Heart right ventricle (tissue), 16 donors: Measurements from ENCODE around the gene SLC43A2. TPM values are rescaled to one million over a fixed set of nuclear protein-coding genes. Genes with fewer than 3 reads are reported as not detected.
"Not testable (repeated sequence)": the region's sequence is repeated elsewhere in the genome, so short reads cannot be mapped to it uniquely, and the experiment has no call there.

Experiments used
- ATAC-seq, 8 donors: fragments of 200-7000 bp; cut with Tn5 transposase; one replicate each; pipeline ENCODE4 v1.9.1; 2020; ENCODE audit warnings: mild to moderate bottlenecking in 8 of 8, moderate library complexity in 8 of 8, moderate number of reproducible peaks in 1 of 8
- DNase-seq, 2 donors: peaks; one replicate each; pipeline ENCODE4 v3.0.0-alpha.2; 2020
- H3K27ac ChIP-seq, 10 donors: fragments of 200-600 bp; sonication (generic) in 2 of 10; one replicate each; pipeline versions ENCODE4 v1.5.0 to v1.8.0; 2020 to 2022; ENCODE audit warnings: mild to moderate bottlenecking in 3 of 10
- H3K27me3 ChIP-seq, 7 donors: fragments of 200-600 bp; one replicate each; pipeline ENCODE4 v1.8.0; 2021 to 2022; ENCODE audit warnings: mild to moderate bottlenecking in 2 of 7
- H3K36me3 ChIP-seq, 9 donors: fragments of 200-600 bp; sonication (generic) in 1 of 9; one replicate each; pipeline versions ENCODE4 v1.5.0 to v1.8.0; 2020 to 2022; ENCODE audit warnings: mild to moderate bottlenecking in 2 of 9
- H3K4me1 ChIP-seq, 9 donors: fragments of 200-600 bp; sonication (generic) in 1 of 9; one replicate each; pipeline versions ENCODE4 v1.5.0 to v1.8.0; 2020 to 2022; ENCODE audit warnings: mild to moderate bottlenecking in 4 of 9
- H3K4me3 ChIP-seq, 10 donors: fragments of 200-600 bp; sonication (generic) in 2 of 10; one replicate each; pipeline versions ENCODE4 v1.5.0 to v1.8.0; 2020 to 2022; ENCODE audit warnings: mild to moderate bottlenecking in 7 of 10, moderate library complexity in 2 of 10
- H3K9me3 ChIP-seq, 11 donors: fragments of 200-600 bp in 10 of 11; sonication (generic) in 2 of 11; one replicate each; pipeline versions ENCODE4 v1.5.0 to v1.8.0; 2013 to 2022; ENCODE audit warnings: mild to moderate bottlenecking in 2 of 11, control low read depth in 1 of 11, moderate library complexity in 1 of 11
- WGBS, 2 donors: extraction: QIAGEN DNeasy Blood & Tissue Kit; methylation state at CpG; one replicate each; pipeline ENCODE4 v1.1.7; 2013; ENCODE audit warnings: inconsistent platforms in 1 of 2; 5-methylcytosine and 5-hydroxymethylcytosine counted together
- intact Hi-C, 10 donors: fragments of 100-400 bp; cut with DNase I; formaldehyde crosslinking; loops; one replicate each; pipeline versions ENCODE4 v1.11.1 to v1.14.2; 2022
- polyA plus RNA-seq, 2 donors: library from polyadenylated mRNA; stranded (reverse); fragments of 200-250 nt; gene quantifications; one replicate each; pipeline ENCODE4 v1.2.3, GENCODE V29; 2013
- total RNA-seq, 10 donors: library from RNA; stranded (reverse); fragmentation: NEBNext Ultra II Directional in 3 of 10; extraction: Animal tissue kit (Norgen Biotek cat#: 25700) in 3 of 10; gene quantifications; one replicate each; pipeline versions ENCODE4 v1.2.1 to v1.2.4, GENCODE V29; 2021 to 2023
- TF ChIP-seq, protein P1 (sequence below), 9 donors: fragments of 200-600 bp; sonication (generic) in 2 of 9; IDR thresholded peaks; one replicate each; pipeline versions ENCODE4 v1.5.0 to v1.8.0; 2021 to 2022; ENCODE audit warnings: antibody characterized with exemption in 9 of 9, mild to moderate bottlenecking in 5 of 9, moderate library complexity in 1 of 9
- donor health status: Arrhythmogenic right ventricular cardiomyopathy.
- donor health status: ischemic (EF 13 %, LVEDD 7.1; RV severe dilation, severe dysfunction).
- donor health status: healthy with polysubstance abuse.
- donor health status: DM: no; HTN: yes; CAD: no.
- donor health status: DM: no; HTN: no; CAD: no.
- donor health status: ischemic (EF 25% LVEDD 6.9; RV normal size, moderate dysfunction).
- donor health status: ischemic (EF 25% LVEDD 5.7; RV mildly dilated, moderate dysfunction).
- donor health status: healthy.
- donor health status: DM: yes; HTN: yes; CAD: no.
- donor health status: Ischemic cardiomyopathy.
- donor health status: ischemic (EF 35%, LVEDD 5.7; RV mildly dilated, moderate dysfunction).
- donor health status: nonischemic (EF 11% LVEDD 7.7; RV severe dilation, severe dysfunction).
- donor health status: DM: yes; HTN: yes; CAD: no.
- donor health status: PGD.
- donor health status: ischemic (EF 29% LVEDD 5.4; RV normal size, mild dysfunction).
- donor health status: nonischemic (EF 23%, LVEDD 6.1; RV moderate dilation, normal function).

Gene SLC43A2
- total and polyA plus RNA-seq, 12 donors = 1.6 to 16.4 (median 6.1) TPM

DNA sequence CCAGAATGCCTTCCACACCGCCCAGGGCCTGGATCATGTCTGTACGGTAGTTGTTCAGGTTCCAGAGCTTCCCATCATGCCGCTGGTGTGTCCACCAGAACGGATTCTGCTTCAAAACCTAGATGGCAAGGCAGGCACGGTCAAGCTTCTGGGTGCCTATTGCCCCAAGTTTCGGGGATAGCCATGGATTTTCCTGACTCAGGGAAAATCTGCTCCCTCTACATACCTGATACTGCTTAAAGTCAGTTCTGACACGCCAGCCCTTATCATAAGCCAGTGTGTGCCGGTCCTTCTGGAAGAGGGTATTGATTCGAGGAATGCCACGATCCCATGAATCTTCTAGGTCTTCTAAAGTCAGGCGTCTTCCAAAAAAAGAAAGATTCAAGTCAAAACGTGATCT lies 32.4 kb upstream of the SLC43A2 start:
- intact Hi-C loops = loop anchor here in 5 of 10 donors (10.0 kb wide), 3 partner anchors 124 to 384 kb away; partner anchors contain the start of gene OVCA2 (in 1 of the 5)
- no peak for DNase-seq
- H3K4me3 ChIP-seq = no peak overlapping the region
- H3K36me3 ChIP-seq = peaks cover 29 to 100% (median 96%) of the 10 kb centered on the region in 9 donors
- H3K27me3 ChIP-seq = no peaks in the 10 kb centered on the region
- no peaks in the 10 kb centered on the region for H3K9me3 ChIP-seq
- no peaks in the 10 kb centered on the region for H3K4me1 ChIP-seq
- TF ChIP-seq, protein P1, sequence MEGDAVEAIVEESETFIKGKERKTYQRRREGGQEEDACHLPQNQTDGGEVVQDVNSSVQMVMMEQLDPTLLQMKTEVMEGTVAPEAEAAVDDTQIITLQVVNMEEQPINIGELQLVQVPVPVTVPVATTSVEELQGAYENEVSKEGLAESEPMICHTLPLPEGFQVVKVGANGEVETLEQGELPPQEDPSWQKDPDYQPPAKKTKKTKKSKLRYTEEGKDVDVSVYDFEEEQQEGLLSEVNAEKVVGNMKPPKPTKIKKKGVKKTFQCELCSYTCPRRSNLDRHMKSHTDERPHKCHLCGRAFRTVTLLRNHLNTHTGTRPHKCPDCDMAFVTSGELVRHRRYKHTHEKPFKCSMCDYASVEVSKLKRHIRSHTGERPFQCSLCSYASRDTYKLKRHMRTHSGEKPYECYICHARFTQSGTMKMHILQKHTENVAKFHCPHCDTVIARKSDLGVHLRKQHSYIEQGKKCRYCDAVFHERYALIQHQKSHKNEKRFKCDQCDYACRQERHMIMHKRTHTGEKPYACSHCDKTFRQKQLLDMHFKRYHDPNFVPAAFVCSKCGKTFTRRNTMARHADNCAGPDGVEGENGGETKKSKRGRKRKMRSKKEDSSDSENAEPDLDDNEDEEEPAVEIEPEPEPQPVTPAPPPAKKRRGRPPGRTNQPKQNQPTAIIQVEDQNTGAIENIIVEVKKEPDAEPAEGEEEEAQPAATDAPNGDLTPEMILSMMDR (IDR thresholded peaks at IDR 0.05) = no peak
- WGBS, 2 donors = 91 to 92% methylated on average over 12 of the region's 12 CpGs
- no peak for ATAC-seq
- H3K27ac ChIP-seq = no peak overlapping the region

DNA sequence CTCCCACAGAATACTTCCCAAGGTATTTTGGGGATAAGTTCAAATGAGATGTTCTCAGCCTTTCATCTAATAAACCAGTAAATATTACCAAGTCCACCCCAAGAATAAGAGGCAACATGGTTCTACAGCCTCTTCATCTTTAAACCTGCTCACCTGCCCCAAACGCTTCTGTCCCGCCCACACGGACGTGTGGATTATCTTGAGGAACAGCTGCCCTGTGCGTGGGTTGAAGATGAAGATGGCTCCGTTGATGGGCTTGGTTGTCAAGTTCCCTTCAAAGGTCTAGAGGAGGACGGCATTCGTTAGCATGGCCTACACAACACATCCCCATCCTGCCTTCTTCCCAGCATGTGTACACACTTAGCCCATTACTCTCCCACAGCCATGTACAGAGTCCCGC lies 29.5 kb upstream of the SLC43A2 start:
- no peak for ATAC-seq
- peaks cover 34 to 100% (median 98%) of the 10 kb centered on the region in 9 donors for H3K36me3 ChIP-seq
- no peak for DNase-seq
- H3K4me1 ChIP-seq = no peaks in the 10 kb centered on the region
- H3K27me3 ChIP-seq = no peaks in the 10 kb centered on the region
- 94 to 96% methylated on average over 9 of the region's 9 CpGs for WGBS, 2 donors
- no peak overlapping the region for H3K27ac ChIP-seq
- intact Hi-C loops = loop anchor here in 1 of 10 donors (10.0 kb wide), 1 partner anchor 377 kb away; the partner anchor contains the start of gene DPH1
- H3K9me3 ChIP-seq = no peaks in the 10 kb centered on the region
- H3K4me3 ChIP-seq = no peak overlapping the region
- TF ChIP-seq, protein P1 (IDR thresholded peaks at IDR 0.05) = no peak

DNA sequence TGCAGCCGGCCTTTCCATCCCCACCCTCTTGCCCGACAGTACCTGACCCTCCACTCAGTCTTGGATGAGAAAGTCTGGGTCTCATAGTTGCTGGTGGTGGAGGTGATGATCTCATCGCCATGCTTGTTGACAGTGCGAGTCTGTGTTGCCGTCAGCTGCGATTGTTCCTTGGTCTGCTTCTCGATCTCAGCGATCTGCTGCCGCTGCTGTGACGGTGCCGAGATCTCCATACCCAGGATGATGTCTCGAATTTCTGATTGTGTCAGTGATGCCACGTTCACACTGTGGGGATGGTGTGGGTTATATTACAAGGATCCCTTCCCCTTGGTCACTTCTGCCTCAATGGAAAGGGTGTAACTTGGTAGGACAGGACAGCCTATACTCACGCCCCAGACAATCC lies 25.1 kb upstream of the SLC43A2 start:
- H3K9me3 ChIP-seq = no peaks in the 10 kb centered on the region
- H3K4me3 ChIP-seq = no peak overlapping the region
- ATAC-seq (no peak), DNase-seq (no peak)
- 92 to 94% methylated on average over 14 of the region's 14 CpGs for WGBS, 2 donors
- intact Hi-C loops = loop anchor here in 2 of 10 donors (5.0 to 10.0 kb wide), 3 partner anchors 59 to 381 kb away; partner anchors contain the start of genes DPH1 (in 1 of the 2) and TLCD2 (in 1 of the 2)
- H3K27me3 ChIP-seq = no peaks in the 10 kb centered on the region
- peaks cover 9 to 88% (median 83%) of the 10 kb centered on the region in 9 donors for H3K36me3 ChIP-seq
- TF ChIP-seq, protein P1 (IDR thresholded peaks at IDR 0.05) = no peak
- peaks cover 5 to 17% (median 13%) of the 10 kb centered on the region in 9 donors for H3K4me1 ChIP-seq
- no peak overlapping the region for H3K27ac ChIP-seq

DNA sequence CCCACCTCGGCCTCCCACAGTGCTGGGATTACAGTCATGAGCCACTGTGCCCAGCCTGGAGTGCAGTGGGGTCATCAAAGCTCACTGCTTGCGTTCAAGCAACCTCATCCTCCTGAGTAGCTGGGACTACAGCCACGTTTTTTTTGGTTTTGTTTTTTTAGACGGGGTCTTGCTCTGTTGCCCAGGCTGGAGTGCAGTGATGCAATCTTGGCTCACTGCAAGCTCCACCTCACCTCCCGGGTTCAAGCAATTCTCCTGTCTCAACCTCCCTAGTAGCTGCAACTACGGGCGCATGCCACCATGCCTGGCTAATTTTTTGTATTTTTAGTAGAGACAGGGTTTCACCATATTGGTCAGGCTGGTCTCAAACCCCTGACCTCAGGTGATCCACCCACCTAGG lies 24.2 kb upstream of the SLC43A2 start:
- H3K27me3 ChIP-seq, DNase-seq, H3K4me3 ChIP-seq, H3K9me3 ChIP-seq, ATAC-seq: not testable (repeated sequence)
- H3K36me3 ChIP-seq = peaks cover under 1 to 79% (median 73%) of the 10 kb centered on the region in 9 donors
- WGBS, 2 donors = 91 to 93% methylated on average over 7 of the region's 7 CpGs
- intact Hi-C loops = loop anchor here in 2 of 10 donors (5.0 to 10.0 kb wide), 3 partner anchors 60 to 382 kb away; partner anchors contain the start of genes DPH1 (in 1 of the 2) and TLCD2 (in 1 of the 2)
- peak overlapping the region in 3 of 10 donors; percentile 0 to 23 (median 20) for H3K27ac ChIP-seq
- peaks cover 11 to 25% (median 22%) of the 10 kb centered on the region in 9 donors for H3K4me1 ChIP-seq

DNA sequence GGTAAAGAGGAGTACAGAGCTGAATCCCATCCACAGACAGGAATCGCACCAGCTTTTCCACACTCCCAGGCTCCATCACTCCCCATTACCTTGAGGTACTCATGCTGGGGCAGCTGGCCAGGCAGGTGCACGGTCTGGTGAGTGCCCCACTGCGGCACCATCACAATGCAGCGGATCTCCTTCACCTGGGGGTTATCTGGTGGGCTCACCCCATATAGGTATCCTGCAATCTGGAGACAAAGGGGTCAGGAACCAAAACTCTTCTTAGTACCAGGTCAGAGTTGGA lies 22.9 kb upstream of the SLC43A2 start:
- H3K27me3 ChIP-seq = no peaks in the 10 kb centered on the region
- peak overlapping the region in 3 of 10 donors; percentile 23 to 100 (median 100) for H3K27ac ChIP-seq
- TF ChIP-seq, protein P1 (IDR thresholded peaks at IDR 0.05) = no peak
- H3K4me3 ChIP-seq = no peak overlapping the region
- no peak for DNase-seq
- 91 to 93% methylated on average over 4 of the region's 4 CpGs for WGBS, 2 donors
- intact Hi-C loops = loop anchor here in 2 of 10 donors (5.0 to 10.0 kb wide), 3 partner anchors 61 to 383 kb away; partner anchors contain the start of genes DPH1 (in 1 of the 2) and TLCD2 (in 1 of the 2)
- no peak for ATAC-seq
- no peaks in the 10 kb centered on the region for H3K9me3 ChIP-seq
- H3K4me1 ChIP-seq = peaks cover 24 to 38% (median 35%) of the 10 kb centered on the region in 9 donors
- peaks cover 0 to 70% (median 60%) of the 10 kb centered on the region in 9 donors for H3K36me3 ChIP-seq
